Measurements from ENCODE around the gene ZNF12. TPM values are rescaled to one million over a fixed set of nuclear protein-coding genes. Genes with fewer than 3 reads are reported as not detected.

Gene ZNF12
- total RNA-seq, 1 donor from 2014 or later: 21.1 TPM

Other genes with a start within 250 kb of the ZNF12 start
- gene KDELR2, start 222.8 kb downstream of the ZNF12 start, total RNA-seq: 336 and 362 TPM in 2 replicates
- gene GRID2IP, start 155.5 kb downstream of the ZNF12 start, total RNA-seq: 0.07 and 0.09 TPM in 2 replicates
- 33.2 and 36.0 TPM in 2 replicates for gene ZDHHC4, start 129.5 kb downstream of the ZNF12 start, total RNA-seq
- 18.6 and 20.9 TPM in 2 replicates for gene INTS15, start 116.9 kb downstream of the ZNF12 start, total RNA-seq
- 4.9 and 5.0 TPM in 2 replicates for gene ZNF853, start 91.3 kb downstream of the ZNF12 start, total RNA-seq
- gene ZNF316, start 69.6 kb downstream of the ZNF12 start, total RNA-seq: 20.5 and 22.8 TPM in 2 replicates
- 0.29 and 0.59 TPM in 2 replicates for gene RSPH10B2, start 47.2 kb upstream of the ZNF12 start, total RNA-seq
- gene CCZ1B, start 119.3 kb upstream of the ZNF12 start, total RNA-seq: 54.4 and 61.2 TPM in 2 replicates